Skin of body (tissue), 2 donors: Measurements from ENCODE around the gene GTF3C4. TPM values are rescaled to one million over a fixed set of nuclear protein-coding genes. Genes with fewer than 3 reads are reported as not detected.

ENCODE experiments used
- DNase-seq: peaks from one replicate; lab custom pipeline; 2025; lab: John Stamatoyannopoulos, UW
- total RNA-seq: library from RNA; depleted of rRNA; stranded (reverse); fragments of >200 nt; gene quantifications from one replicate; pipeline ENCODE4 v1.2.3, GENCODE V29; 2014

Gene GTF3C4
- total RNA-seq, 1 donor from 2014 or later, result 14.6 TPM

- DNase-seq, result no peak
These were observed 22.0 kb upstream of the GTF3C4 start for GRCh38 chr9:132648283-132648682.

GRCh38 chr9:132648685-132649084 lies 21.6 kb upstream of the GTF3C4 start:
- no peak for DNase-seq

- no peak for DNase-seq
These were observed 19.0 kb upstream of the GTF3C4 start for GRCh38 chr9:132651259-132651658.

- DNase-seq, result no peak
These were observed 14.0 kb upstream of the GTF3C4 start for GRCh38 chr9:132656299-132656698.

- no peak for DNase-seq
These were observed 7.9 kb upstream of the GTF3C4 start for GRCh38 chr9:132662152-132662945.

GRCh38 chr9:132663117-132663516 lies 7.1 kb upstream of the GTF3C4 start:
- DNase-seq, result no peak

- DNase-seq, result no peak
These were observed 6.4 kb upstream of the GTF3C4 start for GRCh38 chr9:132663851-132664250.

- peak; percentile 69 for DNase-seq
These were observed 956 bp upstream of the GTF3C4 start for GRCh38 chr9:132669319-132669697.

GRCh38 chr9:132669698-132670456 lies 387 bp upstream of the GTF3C4 start, which contains the start of gene DDX31:
DDX31 (minus strand) TSS chr9:132669983; CDS start chr9:132669934, 49 bp downstream.
- peak; percentile 85 for DNase-seq

GRCh38 chr9:132671620-132672412 lies 1.6 kb downstream of the GTF3C4 start:
- DNase-seq, result no peak

GRCh38 chr9:132672413-132672690 lies 2.1 kb downstream of the GTF3C4 start:
- DNase-seq, result no peak

- DNase-seq, result peak; percentile 60
These were observed 3.1 kb downstream of the GTF3C4 start for GRCh38 chr9:132673355-132673754.

GRCh38 chr9:132674485-132674884 lies 4.2 kb downstream of the GTF3C4 start:
- DNase-seq, result no peak

- DNase-seq, result no peak
These were observed 7.7 kb downstream of the GTF3C4 start for GRCh38 chr9:132677976-132678375.

- no peak for DNase-seq
These were observed 9.8 kb downstream of the GTF3C4 start for GRCh38 chr9:132679946-132680625.

- DNase-seq, result no peak
These were observed 11.3 kb downstream of the GTF3C4 start for GRCh38 chr9:132681561-132681960.

GRCh38 chr9:132683873-132684272 lies 13.6 kb downstream of the GTF3C4 start:
- no peak for DNase-seq

GRCh38 chr9:132690696-132691095 lies 20.4 kb downstream of the GTF3C4 start:
- peak; percentile 71 for DNase-seq

GRCh38 chr9:132694144-132694543 lies 23.9 kb downstream of the GTF3C4 start:
- DNase-seq, result no peak

- DNase-seq, result no peak
These were observed 27.0 kb downstream of the GTF3C4 start for GRCh38 chr9:132697230-132697629.

- no peak for DNase-seq
These were observed 28.7 kb downstream of the GTF3C4 start for GRCh38 chr9:132698989-132699388.
